HG03196 (cell line): ENCODE results near the gene SLC12A5.
"Not testable (repeated sequence)": the region's sequence is repeated elsewhere in the genome, so short reads cannot be mapped to it uniquely, and the experiment has no call there.

Experiments used
- ATAC-seq: cut with Tn5 transposase; IDR thresholded peaks from one replicate; pipeline ENCODE4 v1.9.1; 2021; ENCODE audit not compliant: unreplicated experiment

Gene SLC12A5

GRCh38 chr20:46073443-46073842 lies 44.4 kb downstream of the SLC12A5 start:
- no peak for ATAC-seq

GRCh38 chr20:46074006-46074405 lies 45.0 kb downstream of the SLC12A5 start:
- no peak for ATAC-seq

- no peak for ATAC-seq
These were observed 47.8 kb downstream of the SLC12A5 start for GRCh38 chr20:46076806-46077205.

- no peak for ATAC-seq
These were observed 48.8 kb downstream of the SLC12A5 start for GRCh38 chr20:46077642-46078305.

- no peak for ATAC-seq
These were observed 49.9 kb downstream of the SLC12A5 start for GRCh38 chr20:46078954-46079353.

DNA sequence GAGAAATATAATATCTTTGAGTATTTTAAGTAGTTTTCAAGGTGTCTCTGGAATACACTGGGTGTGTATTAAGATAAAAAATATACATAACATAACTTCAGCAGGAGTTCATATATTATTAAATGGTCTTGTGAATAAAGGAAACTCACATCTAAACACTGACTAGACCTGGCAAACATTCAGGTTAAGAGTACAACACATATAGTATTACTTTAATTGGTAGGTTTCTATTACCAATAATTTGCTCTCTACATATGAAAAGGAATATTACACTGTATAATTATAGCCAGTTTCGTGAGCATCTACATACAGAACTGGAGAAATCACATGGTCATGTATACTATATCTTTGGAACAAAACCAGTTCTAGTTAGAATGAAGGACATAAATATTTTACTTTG lies 52.1 kb downstream of the SLC12A5 start:
- no peak for ATAC-seq

DNA sequence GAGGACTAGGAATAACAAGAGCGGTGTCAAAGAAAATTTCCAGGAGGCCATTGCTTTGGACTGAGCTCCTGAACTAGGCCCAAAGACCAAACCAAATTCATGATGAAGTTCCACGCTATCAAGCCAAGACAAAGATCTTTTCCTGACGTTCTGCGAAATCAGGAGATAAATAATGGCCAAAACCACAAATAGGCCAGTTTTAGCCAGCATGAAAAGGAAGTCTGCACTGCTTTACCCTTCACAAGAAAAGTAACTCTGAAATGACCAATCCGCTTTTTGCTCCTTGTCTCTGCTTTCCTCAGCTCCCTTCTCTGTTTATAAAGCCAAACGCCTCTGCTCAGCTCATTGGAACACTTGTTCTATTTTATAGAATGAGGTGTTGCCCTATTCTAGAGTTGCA lies 54.1 kb downstream of the SLC12A5 start:
- ATAC-seq, result no peak

DNA sequence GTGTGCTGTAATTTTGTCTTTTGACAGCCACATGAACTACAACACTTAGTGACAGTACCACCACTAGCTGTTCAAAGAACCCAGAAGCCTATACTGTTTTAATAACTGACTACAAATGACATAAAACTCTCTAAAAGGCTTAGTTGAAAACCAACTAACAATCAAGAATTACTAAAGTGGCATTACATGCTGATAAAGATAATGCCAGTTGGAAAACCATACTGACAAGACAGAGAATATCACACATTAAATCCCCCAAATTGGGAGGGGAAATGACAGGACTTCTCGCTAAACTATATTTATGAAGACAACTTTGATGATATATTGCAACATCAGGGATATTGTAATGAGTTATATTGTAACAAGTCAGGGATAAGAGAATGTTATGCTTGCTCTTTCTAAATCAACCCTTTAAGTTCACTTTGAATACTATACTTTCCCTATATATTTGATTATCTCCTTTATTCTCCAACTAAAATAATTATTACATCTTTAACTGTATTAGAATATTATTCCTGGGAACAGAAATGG lies 54.6 kb downstream of the SLC12A5 start:
- ATAC-seq, result no peak

GRCh38 chr20:46084805-46085178 lies 55.8 kb downstream of the SLC12A5 start:
- no peak for ATAC-seq

- no peak for ATAC-seq
These were observed 56.3 kb downstream of the SLC12A5 start for GRCh38 chr20:46085179-46085851.

GRCh38 chr20:46087161-46087560 lies 58.1 kb downstream of the SLC12A5 start:
- no peak for ATAC-seq

GRCh38 chr20:46088409-46089166 lies 59.6 kb downstream of the SLC12A5 start:
- no peak for ATAC-seq

GRCh38 chr20:46089167-46089416 lies 60.1 kb downstream of the SLC12A5 start:
- peak; percentile 23 for ATAC-seq

- peak; percentile 83 for ATAC-seq
These were observed 60.7 kb downstream of the SLC12A5 start, which contains the start of gene NCOA5 for GRCh38 chr20:46089417-46090388. TSS of gene NCOA5 (minus strand) at chr20:46089962. CDS start at chr20:46079424, 10,538 bp downstream.

- ATAC-seq, result not testable (repeated sequence)
These were observed 62.9 kb downstream of the SLC12A5 start for GRCh38 chr20:46091622-46092535.

DNA sequence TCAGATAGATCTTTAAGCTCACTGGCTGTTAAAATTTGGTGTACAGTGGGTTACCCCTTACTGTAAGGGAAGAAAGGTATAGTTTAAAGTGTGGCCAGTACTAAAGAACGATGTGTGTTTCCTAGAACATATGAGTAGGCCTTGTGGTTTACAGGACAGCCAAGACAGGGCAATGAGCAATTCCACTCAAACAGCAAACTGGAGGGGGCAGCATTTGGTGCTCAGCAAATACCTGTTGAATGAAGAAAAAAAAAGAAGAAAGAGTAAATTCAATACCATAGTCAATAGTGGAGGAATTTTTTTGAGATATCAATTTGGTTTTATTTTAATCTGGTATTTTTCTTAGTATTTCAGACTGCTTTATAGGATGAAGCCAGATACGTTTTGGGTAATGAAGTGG lies 64.5 kb downstream of the SLC12A5 start:
- ATAC-seq, result no peak

- no peak for ATAC-seq
These were observed 70.7 kb downstream of the SLC12A5 start for GRCh38 chr20:46099491-46100287.

DNA sequence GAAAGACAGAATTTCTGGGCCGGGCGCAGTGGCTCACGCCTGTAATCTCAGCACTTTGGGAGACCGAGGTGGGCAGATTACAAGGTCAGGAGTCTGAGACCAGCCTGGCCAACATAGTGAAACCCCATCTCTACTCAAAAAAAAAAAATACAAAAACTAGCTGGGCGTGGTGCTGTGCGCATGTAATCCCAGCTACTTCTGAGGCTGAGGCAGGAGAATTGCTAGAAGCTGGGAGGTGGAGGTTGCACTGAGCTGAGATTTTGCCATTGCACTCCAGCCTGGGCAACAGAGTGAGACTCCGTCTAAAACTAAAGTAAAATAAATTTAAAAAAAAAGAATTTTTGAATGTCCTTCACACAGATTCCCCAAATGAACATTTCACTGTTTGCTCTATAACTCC lies 71.4 kb downstream of the SLC12A5 start:
- not testable (repeated sequence) for ATAC-seq

GRCh38 chr20:46100988-46101387 lies 72.0 kb downstream of the SLC12A5 start:
- no peak for ATAC-seq
